WTC11 (cell line): ENCODE results near the gene OR6C4. TPM values are rescaled to one million over a fixed set of nuclear protein-coding genes. Genes with fewer than 3 reads are reported as not detected.

ENCODE experiments used
- ATAC-seq: fragments of 200-7000 bp; cut with Tn5 transposase; 2 replicates; pipeline ENCODE4 v1.10.0; 2021; ENCODE audit warnings: mild to moderate bottlenecking, moderate library complexity
- CTCF ChIA-PET: fragments of 300-600 bp; sonication (Branson Sonifier 250); formaldehyde crosslinking; loops from one replicate; lab custom pipeline; 2021; ENCODE audit warnings: antibody characterized with exemption; lab: Charles Lee
- POLR2A ChIA-PET: fragments of 350-600 bp; sonication (Branson Sonifier 250); formaldehyde crosslinking; loops from one replicate; lab custom pipeline; 2021; ENCODE audit warnings: antibody characterized with exemption; lab: Charles Lee
- DNase-seq: peaks from one replicate; pipeline ENCODE4 v3.0.0; 2021; ENCODE audit warnings: low spot score
- H3K27ac Mint-ChIP-seq: 2 replicates; pipeline ENCODE4 v1.8.0; 2021; ENCODE audit warnings: mixed read lengths
- H3K27me3 Mint-ChIP-seq: 2 replicates; pipeline ENCODE4 v1.8.0; 2021; ENCODE audit warnings: low read depth, mild to moderate bottlenecking, moderate library complexity, mixed read lengths
- H3K36me3 Mint-ChIP-seq: 2 replicates; pipeline ENCODE4 v1.8.0; 2021; ENCODE audit warnings: mixed read lengths
- H3K4me1 Mint-ChIP-seq: 2 replicates; pipeline ENCODE4 v1.8.0; 2022; ENCODE audit warnings: mixed read lengths
- H3K4me3 Mint-ChIP-seq: 2 replicates; pipeline ENCODE4 v1.8.0; 2021; ENCODE audit warnings: mild to moderate bottlenecking, moderate library complexity, mixed read lengths
- H3K9me3 Mint-ChIP-seq: 2 replicates; pipeline ENCODE4 v1.8.0; 2021; ENCODE audit warnings: mixed read lengths
- AR ChIP-seq: fragments of 250-450 bp; sonication (Bioruptor Pico); IDR thresholded peaks from 2 replicates; pipeline ENCODE4 v1.9.0; 2021; ENCODE audit warnings: mild to moderate bottlenecking
- ATF3 ChIP-seq: sonication (generic); formaldehyde crosslinking; conservative IDR thresholded peaks from 2 replicates; pipeline ENCODE4 v1.8.1; 2022; ENCODE audit warnings: mild to moderate bottlenecking, missing genetic modification reagents
- CDX4 ChIP-seq: fragments of 250-450 bp; sonication (Bioruptor Pico); IDR thresholded peaks from 2 replicates; pipeline ENCODE4 v1.9.0; 2021; ENCODE audit warnings: moderate library complexity, mild to moderate bottlenecking, inconsistent platforms, borderline replicate concordance
- E2F1 ChIP-seq: sonication (generic); formaldehyde crosslinking; IDR thresholded peaks from 2 replicates; pipeline ENCODE4 v1.8.0; 2022; ENCODE audit warnings: mild to moderate bottlenecking, missing genetic modification reagents
- ELF4 ChIP-seq: sonication (generic); formaldehyde crosslinking; IDR thresholded peaks from 2 replicates; pipeline ENCODE4 v1.8.1; 2022; ENCODE audit warnings: low read depth, mild to moderate bottlenecking, moderate library complexity, missing genetic modification reagents
- ETV6 ChIP-seq: sonication (generic); formaldehyde crosslinking; IDR thresholded peaks from 2 replicates; pipeline ENCODE4 v1.8.1; 2022; ENCODE audit warnings: mild to moderate bottlenecking, missing genetic modification reagents
- HMGXB4 ChIP-seq: sonication (generic); formaldehyde crosslinking; IDR thresholded peaks from 2 replicates; pipeline ENCODE4 v1.8.1; 2023; ENCODE audit warnings: mild to moderate bottlenecking, moderate library complexity, missing genetic modification reagents
- MXD4 ChIP-seq: fragments of 250-450 bp; sonication (Bioruptor Pico); IDR thresholded peaks from 2 replicates; pipeline ENCODE4 v1.8.0; 2021; ENCODE audit warnings: mild to moderate bottlenecking, moderate library complexity, borderline replicate concordance
- STAT6 ChIP-seq: sonication (generic); formaldehyde crosslinking; conservative IDR thresholded peaks from 2 replicates; pipeline ENCODE4 v1.8.1; 2023; ENCODE audit warnings: mild to moderate bottlenecking, low read depth, missing genetic modification reagents, moderate library complexity
- ZNF219 ChIP-seq: sonication (generic); formaldehyde crosslinking; IDR thresholded peaks from 2 replicates; pipeline ENCODE4 v1.8.0; 2023; ENCODE audit warnings: missing genetic modification reagents, mild to moderate bottlenecking, borderline replicate concordance
- ZNF396 ChIP-seq: fragments of 250-450 bp; sonication (Bioruptor Pico); IDR thresholded peaks from 2 replicates; pipeline ENCODE4 v1.8.0; 2021; ENCODE audit warnings: mild to moderate bottlenecking, moderate library complexity, borderline replicate concordance
- ZNF532 ChIP-seq: fragments of 250-450 bp; sonication (Bioruptor Pico); IDR thresholded peaks from 2 replicates; pipeline ENCODE4 v1.9.0; 2021; ENCODE audit warnings: mild to moderate bottlenecking, borderline replicate concordance
- ZNF671 ChIP-seq: fragments of 250-450 bp; sonication (Bioruptor Pico); IDR thresholded peaks from 2 replicates; pipeline ENCODE4 v1.8.0; 2021; ENCODE audit warnings: mild to moderate bottlenecking
- total RNA-seq: library from RNA; stranded (reverse); gene quantifications from 3 replicates; pipeline ENCODE4 v1.2.3, GENCODE V29; 2021

OR6C4 gene
- total RNA-seq, 1 experiment from 2014 or later = not detected

- DNase-seq = no peak
- H3K27me3 Mint-ChIP-seq = peaks cover 5% of the 10 kb centered on the region
- peaks cover 29% of the 10 kb centered on the region for H3K36me3 Mint-ChIP-seq
- TF ChIP-seq ATF3 (CRISPR knock-in tag) (no peak), ETV6 (no peak), ZNF671 (CRISPR knock-in tag) (no peak), E2F1 (CRISPR knock-in tag) (no peak), ZNF219 (no peak)
- TF ChIP-seq, all 79 proteins: peak for 0
- ChIA-PET CTCF (no interaction called here), POLR2A (no interaction called here)
- H3K4me1 Mint-ChIP-seq = 0 out of 2 replicates have a peak, but pooled peaks cover 3% of the 10 kb centered on the region
- no peak for ATAC-seq
- H3K9me3 Mint-ChIP-seq = peaks cover 68% of the 10 kb centered on the region
- H3K4me3 Mint-ChIP-seq = no peak within 1 kb of the TSS
- no peak within 1 kb of the TSS for H3K27ac Mint-ChIP-seq
Measured at GRCh38 chr12:55572168-55572567, 22.8 kb downstream of the OR6C4 start, which contains the start of gene OR2AP1. Gene OR2AP1, plus strand, starts transcription at chr12:55572468. Its CDS starts 1,947 bp downstream, at chr12:55574415.

GRCh38 chr12:55582066-55582465 lies 32.7 kb downstream of the OR6C4 start:
- Mint-ChIP-seq H3K27ac (no peak overlapping the region), H3K4me1 (no peaks in the 10 kb centered on the region), H3K36me3 (no peaks in the 10 kb centered on the region), H3K9me3 (peaks cover 25% of the 10 kb centered on the region), H3K4me3 (no peak overlapping the region), H3K27me3 (peaks cover 21% of the 10 kb centered on the region)
- CTCF ChIA-PET = no interaction called here
- no peak for DNase-seq
- POLR2A ChIA-PET = no interaction called here
- ATAC-seq = no peak
- TF ChIP-seq HMGXB4 (CRISPR knock-in tag) (no peak), ZNF671 (CRISPR knock-in tag) (no peak), CDX4 (CRISPR knock-in tag) (no peak), MXD4 (CRISPR knock-in tag) (no peak), ELF4 (CRISPR knock-in tag) (no peak), AR (CRISPR knock-in tag) (no peak), ZNF532 (CRISPR knock-in tag) (no peak), STAT6 (no peak), ZNF396 (CRISPR knock-in tag) (no peak), E2F1 (CRISPR knock-in tag) (no peak)
